Esophagus muscularis mucosa (tissue), 4 donors: ENCODE measurements around the gene KCNH1. TPM values are rescaled to one million over a fixed set of nuclear protein-coding genes. Genes with fewer than 3 reads are reported as not detected.

Experiments
- DNase-seq: peaks from one replicate; pipeline ENCODE4 v3.0.0-alpha.2; 2017; ENCODE audit errors: extremely low spot score
- H3K27ac ChIP-seq, 4 donors: fragments of 200-600 bp; sonication (generic); replicated peaks in 1 of 4; 1 replicate in 3 of 4; 2 replicates in 1 of 4; pipeline ENCODE4 v1.5.1; 2016 to 2019; ENCODE audit warnings: mild to moderate bottlenecking in 1 of 4
- H3K27me3 ChIP-seq, 4 donors: fragments of 200-600 bp; sonication (generic); one replicate each; pipeline versions ENCODE4 v1.5.1 to v1.6.0; 2016 to 2019
- H3K36me3 ChIP-seq, 4 donors: fragments of 200-600 bp; sonication (generic); one replicate each; pipeline ENCODE4 v1.5.1; 2016 to 2019
- H3K4me1 ChIP-seq, 4 donors: fragments of 200-600 bp; sonication (generic); one replicate each; pipeline ENCODE4 v1.5.1; 2016 to 2019
- H3K4me3 ChIP-seq, 4 donors: fragments of 200-600 bp; sonication (generic); 1 replicate in 2 of 4; 2 replicates in 2 of 4; pipeline ENCODE4 v1.5.1; 2016 to 2019; ENCODE audit warnings: mild to moderate bottlenecking in 4 of 4, moderate library complexity in 1 of 4
- H3K9me3 ChIP-seq, 4 donors: fragments of 200-600 bp; sonication (generic); 1 replicate in 3 of 4; 2 replicates in 1 of 4; pipeline ENCODE4 v1.5.1; 2016 to 2019
- CTCF ChIP-seq, 3 experiments: fragments of 200-600 bp in 2 of 3; fragments of 450-650 bp in 1 of 3; sonication (generic) in 2 of 3; IDR thresholded peaks; one replicate each; pipeline ENCODE4 v1.5.1; 2017 to 2019; ENCODE audit warnings: antibody characterized with exemption in 3 of 3, mild to moderate bottlenecking in 2 of 3, moderate library complexity in 1 of 3
- EP300 ChIP-seq: sonication (generic); formaldehyde crosslinking; IDR thresholded peaks from one replicate; pipeline ENCODE4 v1.6.1; 2017; ENCODE audit warnings: antibody characterized with exemption
- POLR2A ChIP-seq: fragments of 450-650 bp; IDR thresholded peaks from one replicate; pipeline ENCODE4 v1.6.1; 2017; ENCODE audit warnings: antibody characterized with exemption, moderate library complexity, mild to moderate bottlenecking, low read depth
- POLR2AphosphoS5 ChIP-seq, 2 donors: sonication (generic); formaldehyde crosslinking; IDR thresholded peaks; one replicate each; pipeline ENCODE4 v1.6.1; 2017; ENCODE audit warnings: antibody characterized with exemption in 2 of 2
- WGBS: methylation state at CpG from one replicate; pipeline ENCODE4 v1.1.5; 2018; 5-methylcytosine and 5-hydroxymethylcytosine counted together
- intact Hi-C: fragments of 100-400 bp; cut with DNase I; formaldehyde crosslinking; loops from one replicate; pipeline ENCODE4 v1.15.1; 2023
- total RNA-seq, 4 donors: library from RNA; depleted of rRNA; stranded (reverse); fragments of >200 nt; gene quantifications; one replicate each; pipeline versions ENCODE4 v1.1.0 to v1.2.1, GENCODE V29; 2016

KCNH1 gene
- total RNA-seq, 4 donors from 2014 or later = 0.11 to 0.78 (median 0.46) TPM

GRCh38 chr1:210920258-210920657 is 213.7 kb downstream of the KCNH1 start:
- intact Hi-C loops = no loop called here
- no peaks in the 10 kb centered on the region for H3K36me3 ChIP-seq
- H3K27ac ChIP-seq = no peak overlapping the region
- H3K27me3 ChIP-seq = peaks cover 0 to 2% (median 0%) of the 10 kb centered on the region in 4 donors
- DNase-seq = no peak
- TF ChIP-seq CTCF (IDR thresholded peaks at IDR 0.05) (no peak), POLR2A (no peak), POLR2AphosphoS5 (IDR thresholded peaks at IDR 0.05) (no peak), EP300 (no peak)
- no peak overlapping the region for H3K4me3 ChIP-seq
- no peaks in the 10 kb centered on the region for H3K4me1 ChIP-seq
- H3K9me3 ChIP-seq = peaks cover 0 to 14% (median 6%) of the 10 kb centered on the region in 4 donors

- no peak for TF ChIP-seq POLR2AphosphoS5 (IDR thresholded peaks at IDR 0.05)
- no peak for TF ChIP-seq CTCF (IDR thresholded peaks at IDR 0.05)
- no peak for TF ChIP-seq POLR2A
- no peak for DNase-seq
- Histone ChIP-seq H3K4me1 (no peaks in the 10 kb centered on the region), H3K4me3 (no peak overlapping the region), H3K27ac (no peak overlapping the region), H3K9me3 (peaks cover 0 to under 1% (median 0%) of the 10 kb centered on the region in 4 donors), H3K36me3 (no peaks in the 10 kb centered on the region), H3K27me3 (no peaks in the 10 kb centered on the region)
- 88% methylated on average over 1 of the region's 1 CpG for WGBS
- intact Hi-C loops = no loop called here
Observed at GRCh38 chr1:210918893-210919292, 215.1 kb downstream of the KCNH1 start.

- WGBS = 75% methylated on average over 4 of the region's 4 CpGs
- no peaks in the 10 kb centered on the region for H3K27me3 ChIP-seq
- H3K4me3 ChIP-seq = no peak overlapping the region
- H3K27ac ChIP-seq = no peak overlapping the region
- intact Hi-C loops = no loop called here
- TF ChIP-seq POLR2A (no peak), EP300 (no peak), CTCF (IDR thresholded peaks at IDR 0.05) (no peak), POLR2AphosphoS5 (IDR thresholded peaks at IDR 0.05) (no peak)
- H3K36me3 ChIP-seq = no peaks in the 10 kb centered on the region
- DNase-seq = no peak
- no peaks in the 10 kb centered on the region for H3K4me1 ChIP-seq
- no peaks in the 10 kb centered on the region for H3K9me3 ChIP-seq
Observed at GRCh38 chr1:210917560-210918169, 216.3 kb downstream of the KCNH1 start.

- Histone ChIP-seq H3K4me1 (no peaks in the 10 kb centered on the region), H3K27ac (no peak overlapping the region), H3K27me3 (no peaks in the 10 kb centered on the region), H3K36me3 (no peaks in the 10 kb centered on the region), H3K4me3 (no peak overlapping the region), H3K9me3 (no peaks in the 10 kb centered on the region)
- intact Hi-C loops = no loop called here
- 80% methylated on average over 4 of the region's 4 CpGs for WGBS
- DNase-seq = no peak
- no peak for TF ChIP-seq POLR2AphosphoS5 (IDR thresholded peaks at IDR 0.05)
- no peak for TF ChIP-seq EP300
- TF ChIP-seq POLR2A = no peak
- no peak for TF ChIP-seq CTCF (IDR thresholded peaks at IDR 0.05)
Observed at GRCh38 chr1:210916548-210916947, 217.4 kb downstream of the KCNH1 start.
